ENCODE data around the gene TMEM120B. TPM values are rescaled to one million over a fixed set of nuclear protein-coding genes. Genes with fewer than 3 reads are reported as not detected.
"Not testable (repeated sequence)": the region's sequence is repeated elsewhere in the genome, so short reads cannot be mapped to it uniquely, and the experiment has no call there.

Gene TMEM120B
- total RNA-seq, 4 donors from 2014 or later = 3.7 to 8.6 (median 5.2) TPM

GRCh38 chr12:121673013-121673511 lies 39.5 kb upstream of the TMEM120B start:
- peaks cover 0 to 13% (median 0%) of the 10 kb centered on the region in 4 donors for H3K4me1 ChIP-seq
- H3K4me3 ChIP-seq = peak overlapping the region; percentile 32 to 55 (median 51)
- H3K27ac ChIP-seq = peak overlapping the region; percentile 46 to 74 (median 55)
- H3K36me3 ChIP-seq = no peaks in the 10 kb centered on the region
- TF ChIP-seq POLR2A (IDR thresholded peaks at IDR 0.05) (no peak), CTCF (IDR thresholded peaks at IDR 0.05) (no peak)
- no peaks in the 10 kb centered on the region for H3K27me3 ChIP-seq
- no peaks in the 10 kb centered on the region for H3K9me3 ChIP-seq
- peak in 1 of 3 donors; percentile 52 for DNase-seq

- no peak for DNase-seq
- Histone ChIP-seq H3K27me3 (no peaks in the 10 kb centered on the region), H3K27ac (no peak overlapping the region), H3K4me3 (no peak overlapping the region), H3K4me1 (peaks cover 0 to 13% (median 0%) of the 10 kb centered on the region in 4 donors), H3K36me3 (no peaks in the 10 kb centered on the region), H3K9me3 (no peaks in the 10 kb centered on the region)
- TF ChIP-seq POLR2A (IDR thresholded peaks at IDR 0.05) (no peak), CTCF (IDR thresholded peaks at IDR 0.05) (no peak)
Measured at GRCh38 chr12:121676190-121676589, 36.4 kb upstream of the TMEM120B start.

- Histone ChIP-seq H3K27ac (no peak overlapping the region), H3K9me3 (no peaks in the 10 kb centered on the region), H3K36me3 (no peaks in the 10 kb centered on the region), H3K4me1 (no peaks in the 10 kb centered on the region), H3K27me3 (no peaks in the 10 kb centered on the region), H3K4me3 (no peak overlapping the region)
- no peak for DNase-seq
- TF ChIP-seq CTCF (IDR thresholded peaks at IDR 0.05) = no peak
- TF ChIP-seq POLR2A (IDR thresholded peaks at IDR 0.05) = no peak
Measured at GRCh38 chr12:121678305-121678704, 34.2 kb upstream of the TMEM120B start.

- TF ChIP-seq POLR2A (IDR thresholded peaks at IDR 0.05) = no peak
- no peak for TF ChIP-seq CTCF (IDR thresholded peaks at IDR 0.05)
- Histone ChIP-seq H3K27me3 (no peaks in the 10 kb centered on the region), H3K36me3 (no peaks in the 10 kb centered on the region), H3K9me3 (no peaks in the 10 kb centered on the region), H3K27ac (no peak overlapping the region), H3K4me3 (no peak overlapping the region), H3K4me1 (no peaks in the 10 kb centered on the region)
- no peak for DNase-seq
Measured at GRCh38 chr12:121678716-121679300, 33.7 kb upstream of the TMEM120B start.

- H3K36me3 ChIP-seq, H3K27ac ChIP-seq, H3K9me3 ChIP-seq, DNase-seq, H3K4me3 ChIP-seq, H3K4me1 ChIP-seq, H3K27me3 ChIP-seq: not testable (repeated sequence)
Measured at GRCh38 chr12:121679661-121680197, 32.8 kb upstream of the TMEM120B start.

- H3K9me3 ChIP-seq = no peaks in the 10 kb centered on the region
- TF ChIP-seq POLR2A (IDR thresholded peaks at IDR 0.05) (no peak), CTCF (IDR thresholded peaks at IDR 0.05) (no peak)
- DNase-seq = no peak
- no peak overlapping the region for H3K27ac ChIP-seq
- H3K4me3 ChIP-seq = no peak overlapping the region
- H3K4me1 ChIP-seq = peaks cover 0 to 4% (median 0%) of the 10 kb centered on the region in 4 donors
- H3K27me3 ChIP-seq = no peaks in the 10 kb centered on the region
- no peaks in the 10 kb centered on the region for H3K36me3 ChIP-seq
Measured at GRCh38 chr12:121688966-121689365, 23.6 kb upstream of the TMEM120B start.

Measured in Peyer's patch (tissue), 4 donors.